HepG2 (cell line): Measurements from ENCODE around the gene LBX1. TPM values are rescaled to one million over a fixed set of nuclear protein-coding genes. Genes with fewer than 3 reads are reported as not detected.

Experiments
- ATAC-seq: fragments of 200-7000 bp; cut with Tn5 transposase; 3 replicates; pipeline ENCODE4 v1.9.1; 2020; ENCODE audit warnings: mild to moderate bottlenecking, moderate library complexity
- BruUV-seq: library from RNA; stranded (reverse); fragments of 400-500 nt; replicated peaks from 2 replicates; lab custom pipeline; 2021; lab: Mats Ljungman, UMichigan
- CTCF ChIA-PET: fragments of 300-600 bp; formaldehyde crosslinking; extraction: SDS; loops from one replicate; lab custom pipeline; 2021; ENCODE audit warnings: low total read pairs, inconsistent platforms, low intra/inter-chr PET ratio; lab: Yijun Ruan, JAX
- POLR2A ChIA-PET: fragments of 350-600 bp; sonication (Branson Sonifier 250); formaldehyde crosslinking; loops from one replicate; lab custom pipeline; 2020; ENCODE audit warnings: antibody characterized with exemption, inconsistent platforms; lab: Yijun Ruan, JAX
- DNase-seq: peaks from one replicate; pipeline ENCODE4 v3.0.0-alpha.2; 2015; ENCODE audit warnings: low spot score
- FAIRE-seq: peaks from 3 replicates; lab custom pipeline; 2011; peaks lifted over from hg19 to GRCh38; lab: Jason Lieb, UNC
- H2AFZ ChIP-seq: one replicate; pipeline ENCODE4 v1.6.1; 2011; ENCODE audit warnings: low read length, inconsistent platforms
- H3K27ac ChIP-seq: fragments of 300-600 bp; 3 replicates; pipeline ENCODE4 v1.8.0; 2011; ENCODE audit warnings: mixed run types, mild to moderate bottlenecking, mixed read lengths, low read length, inconsistent platforms; ENCODE audit not compliant: insufficient read depth; ENCODE audit errors: extremely low read length
- H3K27me3 ChIP-seq, 2 experiments: fragments of 200-600 bp in 1 of 2; 2 replicates in 1 of 2; 3 replicates in 1 of 2; pipeline versions ENCODE4 v1.6.0 to v1.8.0; 2011; ENCODE audit warnings: low read length in 2 of 2, mild to moderate bottlenecking in 2 of 2, moderate library complexity in 2 of 2, inconsistent platforms in 1 of 2; ENCODE audit not compliant: insufficient read depth in 2 of 2, control insufficient read depth in 1 of 2
- H3K36me3 ChIP-seq, 2 experiments: fragments of 200-600 bp in 1 of 2; replicated peaks in 1 of 2; 2 replicates in 1 of 2; 3 replicates in 1 of 2; pipeline versions ENCODE4 v1.5.1 to v1.8.0; 2011; ENCODE audit warnings: low read length in 2 of 2, inconsistent platforms in 1 of 2; ENCODE audit not compliant: insufficient read depth in 2 of 2, control insufficient read depth in 1 of 2
- H3K4me1 ChIP-seq: 2 replicates; pipeline ENCODE4 v1.5.1; 2012; ENCODE audit warnings: low read length, inconsistent platforms; ENCODE audit not compliant: insufficient read depth
- H3K4me2 ChIP-seq: 2 replicates; pipeline ENCODE4 v1.6.0; 2011; ENCODE audit warnings: low read depth, low read length, inconsistent platforms
- H3K4me3 ChIP-seq, 3 experiments: fragments of 200-600 bp in 1 of 3; sonication (generic), shearing (Covaris generic) in 1 of 3; replicated peaks in 1 of 3; 2 replicates each; pipeline ENCODE4 v1.5.1; 2011 to 2016; ENCODE audit warnings: low read length in 3 of 3, inconsistent platforms in 2 of 3, low read depth in 2 of 3, mild to moderate bottlenecking in 2 of 3, control low read depth in 1 of 3, mixed read lengths in 1 of 3; ENCODE audit not compliant: insufficient read depth in 1 of 3
- H3K79me2 ChIP-seq: one replicate; pipeline ENCODE4 v1.6.1; 2011; ENCODE audit warnings: low read length, inconsistent platforms; ENCODE audit not compliant: insufficient read depth
- H3K9ac ChIP-seq: 2 replicates; pipeline ENCODE4 v1.6.0; 2011; ENCODE audit warnings: mild to moderate bottlenecking, low read depth, low read length, inconsistent platforms; ENCODE audit not compliant: insufficient read depth
- H3K9me3 ChIP-seq: 2 replicates; pipeline ENCODE4 v1.5.1; 2012; ENCODE audit warnings: mild to moderate bottlenecking, low read length
- H4K20me1 ChIP-seq: 2 replicates; pipeline ENCODE4 v1.6.0; 2011; ENCODE audit warnings: inconsistent platforms, mild to moderate bottlenecking, low read length, moderate library complexity; ENCODE audit not compliant: insufficient read depth
- AGO1 ChIP-seq: fragments of 200-400 bp; formaldehyde crosslinking; IDR thresholded peaks from 2 replicates; pipeline ENCODE4 v1.6.1; 2017; ENCODE audit warnings: mild to moderate bottlenecking, low read depth, low read length, moderate library complexity; ENCODE audit not compliant: poor library complexity, severe bottlenecking
- CEBPB ChIP-seq: IDR thresholded peaks from 2 replicates; pipeline ENCODE4 v1.6.1; 2011; ENCODE audit warnings: low read depth, low read length, improper control_type of control experiment, borderline replicate concordance
- CEBPG ChIP-seq: IDR thresholded peaks from 2 replicates; pipeline ENCODE4 v1.6.1; 2016
- CENPT ChIP-seq: sonication (generic); formaldehyde crosslinking; IDR thresholded peaks from 2 replicates; pipeline ENCODE4 v1.8.0; 2022; ENCODE audit warnings: low read depth, mild to moderate bottlenecking, moderate library complexity, missing genetic modification reagents
- IRF2 ChIP-seq: IDR thresholded peaks from 2 replicates; pipeline ENCODE4 v1.6.1; 2018; ENCODE audit warnings: missing genetic modification reagents, missing compliant biosample characterization
- KMT2B ChIP-seq: IDR thresholded peaks from 2 replicates; pipeline ENCODE4 v1.6.1; 2016; ENCODE audit warnings: missing genetic modification reagents, missing compliant biosample characterization
- MTF2 ChIP-seq: sonication (generic); formaldehyde crosslinking; IDR thresholded peaks from 2 replicates; pipeline ENCODE4 v1.5.0; 2020; ENCODE audit warnings: missing genetic modification reagents, borderline replicate concordance
- PLSCR1 ChIP-seq: sonication (generic); formaldehyde crosslinking; IDR thresholded peaks from 2 replicates; pipeline ENCODE4 v1.5.0; 2020; ENCODE audit warnings: missing genetic modification reagents, mild to moderate bottlenecking, borderline replicate concordance
- RBM39 ChIP-seq: fragments of 200-400 bp; formaldehyde crosslinking; IDR thresholded peaks from one replicate; pipeline ENCODE4 v1.6.1; 2018; ENCODE audit warnings: antibody characterized with exemption, mild to moderate bottlenecking, low read depth, low read length; ENCODE audit not compliant: poor library complexity, severe bottlenecking
- RORA ChIP-seq: sonication (generic); formaldehyde crosslinking; IDR thresholded peaks from 2 replicates; pipeline ENCODE4 v1.5.0; 2020; ENCODE audit warnings: mild to moderate bottlenecking, missing genetic modification reagents, moderate library complexity
- STAG1 ChIP-seq: sonication (generic); formaldehyde crosslinking; IDR thresholded peaks from 2 replicates; pipeline ENCODE4 v1.4.0; 2020; ENCODE audit warnings: missing genetic modification reagents
- XRCC5 ChIP-seq: fragments of 200-400 bp; formaldehyde crosslinking; optimal IDR thresholded peaks from 2 replicates; pipeline ENCODE3; 2017; ENCODE audit warnings: mild to moderate bottlenecking, low read length
- ZNF124 ChIP-seq: sonication (generic); formaldehyde crosslinking; IDR thresholded peaks from 2 replicates; pipeline ENCODE4 v1.4.0; 2020; ENCODE audit warnings: missing genetic modification reagents
- ZNF782 ChIP-seq: sonication (generic); formaldehyde crosslinking; IDR thresholded peaks from 2 replicates; pipeline ENCODE4 v1.4.0; 2020; ENCODE audit warnings: missing genetic modification reagents, mild to moderate bottlenecking, borderline replicate concordance
- WGBS: methylation state at CpG from one replicate; pipeline ENCODE4 v1.1.6; 2017; ENCODE audit warnings: low lambda C conversion rate; 5-methylcytosine and 5-hydroxymethylcytosine counted together
- in situ Hi-C: cut with HindIII; loops from 2 replicates; pipeline ENCODE4 v1.10.0; 2017; ENCODE audit warnings: low pct_unique_long_range_greater_than_20kb; ENCODE audit not compliant: extremely low pct_ligation_motif_present
- intact Hi-C: fragments of 100-400 bp; cut with micrococcal nuclease; formaldehyde crosslinking; loops from one replicate; pipeline ENCODE4 v1.10.0; 2022; ENCODE audit not compliant: unreplicated experiment
- polyA plus RNA-seq, 8 experiments: library from polyadenylated mRNA; depleted of rRNA in 3 of 8; stranded (reverse) in 7 of 8; unstranded in 1 of 8; fragments of >200 nt; fragmentation: Illumina TruSeq in 4 of 8; extraction: Trizol in 4 of 8; gene quantifications; 2 replicates each; pipeline versions ENCODE4 v1.2.1 to v1.2.3, GENCODE V29; 2011 to 2016; ENCODE audit warnings: low read depth in 4 of 8, missing spikeins in 1 of 8, mixed read lengths in 1 of 8; ENCODE audit not compliant: insufficient read depth in 1 of 8
- total RNA-seq, 5 experiments: library from RNA; depleted of rRNA; stranded (reverse); fragments of >200 nt; fragmentation: Illumina TruSeq; extraction: Trizol; gene quantifications; 2 replicates each; pipeline ENCODE4 v1.2.3, GENCODE V29; 2016; ENCODE audit warnings: low read depth in 1 of 5
- TF ChIP-seq, protein P1 (sequence below): sonication (generic); formaldehyde crosslinking; IDR thresholded peaks from 2 replicates; pipeline ENCODE4 v1.8.1; 2022; ENCODE audit warnings: low read depth, mild to moderate bottlenecking, missing genetic modification reagents

LBX1 gene
- total and polyA plus RNA-seq, 2 of the 13 experiments (the other 11 are each of a cell fraction or from before 2014, with no cell fraction given) = not detected

- no peak overlapping the region for H3K4me3 ChIP-seq
- ATAC-seq (peak; percentile 54), FAIRE-seq (no peak), DNase-seq (no peak)
- no peak overlapping the region for H3K27ac ChIP-seq
- no peak for TF ChIP-seq ZNF782 (CRISPR knock-in tag)
- peak; percentile 83 for TF ChIP-seq CEBPG
- no peak for TF ChIP-seq CENPT (CRISPR knock-in tag)
- peak; percentile 88 for TF ChIP-seq CEBPB
- TF ChIP-seq KMT2B = no peak
- no peaks in the 10 kb centered on the region for H3K36me3 ChIP-seq
- H3K79me2 ChIP-seq = no peaks in the 10 kb centered on the region
- in situ Hi-C loops = no loop called here
- peaks cover 4 to 56% of the 10 kb centered on the region in 2 experiments; a peak in 4 of 5 replicates for H3K27me3 ChIP-seq
- CTCF ChIA-PET = no interaction called here
- WGBS = 77% methylated on average over 16 of the region's 21 CpGs
- POLR2A ChIA-PET = no interaction called here
- no peaks in the 10 kb centered on the region for H3K4me1 ChIP-seq
- BruUV-seq = no TSS peak
- H3K4me2 ChIP-seq = no peak overlapping the region
- intact Hi-C loops = no loop called here
- H4K20me1 ChIP-seq = no peaks in the 10 kb centered on the region
- no peak overlapping the region for H3K9ac ChIP-seq
- H2AFZ ChIP-seq = no peak overlapping the region
- H3K9me3 ChIP-seq = no peaks in the 10 kb centered on the region
These were observed 12.8 kb upstream of the LBX1 start for GRCh38 chr10:101241840-101242707.

DNA sequence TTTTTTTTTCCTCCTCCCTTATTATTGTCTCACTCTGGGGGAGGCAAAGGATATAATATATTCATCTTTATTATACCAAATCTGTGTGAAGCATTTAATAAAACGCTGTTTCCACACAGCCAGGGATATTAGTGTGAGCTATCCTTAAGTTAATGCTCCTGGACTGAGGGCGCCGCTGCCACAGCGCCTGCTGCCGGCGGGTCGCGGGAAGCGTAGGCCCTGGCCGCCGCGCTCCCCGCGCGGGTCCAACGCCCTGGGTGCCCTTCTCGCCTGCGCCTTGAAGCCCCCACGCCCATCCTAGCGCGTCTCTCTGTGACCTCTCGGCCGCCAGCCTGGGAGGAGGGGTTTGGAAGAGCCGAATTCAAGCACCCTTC is 9.5 kb upstream of the LBX1 start:
- H3K27me3 ChIP-seq = peaks cover 9 to 84% of the 10 kb centered on the region in 2 experiments
- H3K4me1 ChIP-seq = no peaks in the 10 kb centered on the region
- no peak overlapping the region for H3K27ac ChIP-seq
- intact Hi-C loops (no loop called here), in situ Hi-C loops (no loop called here)
- no TSS peak for BruUV-seq
- no peak for FAIRE-seq
- CTCF ChIA-PET = interaction anchor here (1.3 to 2.0 kb wide), 2 partner anchors 24 to 77 kb away, joined by 4 to 17 read pairs; no protein-coding TSS in a partner anchor
- 0% methylated on average over 11 of the region's 24 CpGs for WGBS
- no peak for DNase-seq
- H3K79me2 ChIP-seq = no peaks in the 10 kb centered on the region
- no peaks in the 10 kb centered on the region for H3K36me3 ChIP-seq
- H3K9ac ChIP-seq = no peak overlapping the region
- H3K4me2 ChIP-seq = no peak overlapping the region
- no peak overlapping the region for H3K4me3 ChIP-seq
- H4K20me1 ChIP-seq = no peaks in the 10 kb centered on the region
- POLR2A ChIA-PET = no interaction called here
- no peaks in the 10 kb centered on the region for H3K9me3 ChIP-seq
- no peak overlapping the region for H2AFZ ChIP-seq
- peak; percentile 89 for ATAC-seq
- peak; percentile 91; the same call in 1 of the 2 replicates for TF ChIP-seq MTF2 (CRISPR knock-in tag)
- no peak for TF ChIP-seq AGO1
- no peak for TF ChIP-seq IRF2
- no peak for TF ChIP-seq PLSCR1 (CRISPR knock-in tag)
- TF ChIP-seq RBM39 = peak; percentile 36
- peak; percentile 57 for TF ChIP-seq XRCC5
- TF ChIP-seq STAG1 (CRISPR knock-in tag) = peak; percentile 17; the same call in 1 of the 2 replicates
- TF ChIP-seq RORA (CRISPR knock-in tag) = no peak
- TF ChIP-seq, protein P1, sequence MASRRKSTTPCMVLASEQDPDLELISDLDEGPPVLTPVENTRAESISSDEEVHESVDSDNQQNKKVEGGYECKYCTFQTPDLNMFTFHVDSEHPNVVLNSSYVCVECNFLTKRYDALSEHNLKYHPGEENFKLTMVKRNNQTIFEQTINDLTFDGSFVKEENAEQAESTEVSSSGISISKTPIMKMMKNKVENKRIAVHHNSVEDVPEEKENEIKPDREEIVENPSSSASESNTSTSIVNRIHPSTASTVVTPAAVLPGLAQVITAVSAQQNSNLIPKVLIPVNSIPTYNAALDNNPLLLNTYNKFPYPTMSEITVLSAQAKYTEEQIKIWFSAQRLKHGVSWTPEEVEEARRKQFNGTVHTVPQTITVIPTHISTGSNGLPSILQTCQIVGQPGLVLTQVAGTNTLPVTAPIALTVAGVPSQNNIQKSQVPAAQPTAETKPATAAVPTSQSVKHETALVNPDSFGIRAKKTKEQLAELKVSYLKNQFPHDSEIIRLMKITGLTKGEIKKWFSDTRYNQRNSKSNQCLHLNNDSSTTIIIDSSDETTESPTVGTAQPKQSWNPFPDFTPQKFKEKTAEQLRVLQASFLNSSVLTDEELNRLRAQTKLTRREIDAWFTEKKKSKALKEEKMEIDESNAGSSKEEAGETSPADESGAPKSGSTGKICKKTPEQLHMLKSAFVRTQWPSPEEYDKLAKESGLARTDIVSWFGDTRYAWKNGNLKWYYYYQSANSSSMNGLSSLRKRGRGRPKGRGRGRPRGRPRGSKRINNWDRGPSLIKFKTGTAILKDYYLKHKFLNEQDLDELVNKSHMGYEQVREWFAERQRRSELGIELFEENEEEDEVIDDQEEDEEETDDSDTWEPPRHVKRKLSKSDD = no peak
- TF ChIP-seq ZNF124 (CRISPR knock-in tag) = no peak
